Measurements from ENCODE around the gene ZNF654. TPM values are rescaled to one million over a fixed set of nuclear protein-coding genes. Genes with fewer than 3 reads are reported as not detected.

ZNF654 gene
- total and polyA plus RNA-seq, 10 of the 15 experiments (the other 5 are each of a cell fraction or from before 2014, with no cell fraction given) = 2.7 to 14.2 (median 10.0) TPM

GRCh38 chr3:88058581-88059379 lies at the start of gene ZNF654, which contains the start of gene CGGBP1 (continued):
- TF ChIP-seq ZBTB4 (CRISPR knock-in tag; IDR thresholded peaks at IDR 0.05) (no peak), IRF3 (IDR thresholded peaks at IDR 0.05) (peak; percentile 98), BCL11A (IDR thresholded peaks at IDR 0.05; ENCODE audit: low read depth, low read length) (no peak), MYB (IDR thresholded peaks at IDR 0.05; ENCODE audit: borderline replicate concordance, low read depth, low read length) (no peak; the same call in 1 of the 2 replicates), NR2F1 (conservative IDR thresholded peaks at IDR 0.05) (no peak; the same call in none of the 2 replicates), MEF2B (IDR thresholded peaks at IDR 0.05; ENCODE audit: partially characterized antibody, poor library complexity, severe bottlenecking) (peak; percentile 74), ATF7 (IDR thresholded peaks at IDR 0.05; ENCODE audit: low read depth) (no peak; the same call in 1 of the 2 replicates), RAD21 (IDR thresholded peaks at IDR 0.05; ENCODE audit: insufficient read depth, low read depth, low read length) (no peak), CBX5 (IDR thresholded peaks at IDR 0.05; ENCODE audit: low read depth) (peak; percentile 74), SP1 (IDR thresholded peaks at IDR 0.05; ENCODE audit: low read depth, low read length) (peak; percentile 99), HCFC1 (IDR thresholded peaks at IDR 0.05; ENCODE audit: low read length) (peak; percentile 52), WRNIP1 (IDR thresholded peaks at IDR 0.05; ENCODE audit: borderline replicate concordance, low read depth, low read length) (no peak), SRF (IDR thresholded peaks at IDR 0.05; ENCODE audit: low read depth in 2 of 2, low read length in 2 of 2) (no peak), POLR2A (IDR thresholded peaks at IDR 0.05; ENCODE audit: low read depth, low read length) (peak; percentile 85), ZNF274 (IDR thresholded peaks at IDR 0.05; ENCODE audit: insufficient read depth, insufficient read length) (no peak), EED (IDR thresholded peaks at IDR 0.05; ENCODE audit: low read depth) (no peak), EGR1 (IDR thresholded peaks at IDR 0.05; ENCODE audit: borderline replicate concordance in 1 of 2, low read depth in 2 of 2, low read length in 2 of 2) (peak; percentile 18 to 85), KDM1A (IDR thresholded peaks at IDR 0.05; ENCODE audit: borderline replicate concordance) (no peak), MXI1 (IDR thresholded peaks at IDR 0.05; ENCODE audit: low read depth, low read length) (peak; percentile 69), MTA2 (IDR thresholded peaks at IDR 0.05; ENCODE audit: low read depth) (no peak), ATF3 (IDR thresholded peaks at IDR 0.05; ENCODE audit: borderline replicate concordance, extremely low read depth, low read depth, low read length) (no peak), ZNF24 (IDR thresholded peaks at IDR 0.05) (0 out of 2 replicates have a peak, but pooled peaks have one; percentile 47), CTCF (IDR thresholded peaks at IDR 0.05 in 2 of 3, conservative IDR thresholded peaks at IDR 0.05 in 1 of 3; ENCODE audit: control insufficient read depth in 2 of 3, extremely low read depth in 1 of 3, insufficient read depth in 1 of 3, low read depth in 3 of 3, low read length in 3 of 3) (no peak)
